ENCODE measurements around the gene PLIN5. TPM values are rescaled to one million over a fixed set of nuclear protein-coding genes. Genes with fewer than 3 reads are reported as not detected.

PLIN5 gene
- total RNA-seq, 1 donor from 2014 or later: 73.5 TPM

GRCh38 chr19:4556597-4557127 is 21.6 kb upstream of the PLIN5 start:
- Histone ChIP-seq H3K27ac (replicated peaks) (no peak overlapping the region), H3K36me3 (peaks cover 23% of the 10 kb centered on the region), H3K4me3 (no peak overlapping the region), H3K9me3 (replicated peaks) (no peaks in the 10 kb centered on the region), H3K4me1 (peaks cover 28% of the 10 kb centered on the region), H3K27me3 (ENCODE audit: low read depth) (peaks cover 4% of the 10 kb centered on the region)
- no peak for DNase-seq
- intact Hi-C loops (cut with micrococcal nuclease): no loop called here
- no peak for TF ChIP-seq CTCF (IDR thresholded peaks at IDR 0.05; ENCODE audit: borderline replicate concordance)

GRCh38 chr19:4555657-4556561 is 20.9 kb upstream of the PLIN5 start:
- H3K36me3 ChIP-seq: peaks cover 26% of the 10 kb centered on the region
- intact Hi-C loops (cut with micrococcal nuclease): no loop called here
- no peak for DNase-seq
- H3K27ac ChIP-seq (replicated peaks): no peak overlapping the region
- no peak for TF ChIP-seq CTCF (IDR thresholded peaks at IDR 0.05; ENCODE audit: borderline replicate concordance)
- no peak overlapping the region for H3K4me3 ChIP-seq
- no peaks in the 10 kb centered on the region for H3K9me3 ChIP-seq (replicated peaks)
- H3K27me3 ChIP-seq (ENCODE audit: low read depth): peaks cover 4% of the 10 kb centered on the region
- peaks cover 28% of the 10 kb centered on the region for H3K4me1 ChIP-seq

GRCh38 chr19:4554717-4555116 is 19.7 kb upstream of the PLIN5 start:
- no peak overlapping the region for H3K4me3 ChIP-seq
- intact Hi-C loops (cut with micrococcal nuclease): no loop called here
- H3K4me1 ChIP-seq: peaks cover 22% of the 10 kb centered on the region
- peaks cover 36% of the 10 kb centered on the region for H3K36me3 ChIP-seq
- peaks cover 4% of the 10 kb centered on the region for H3K27me3 ChIP-seq (ENCODE audit: low read depth)
- no peaks in the 10 kb centered on the region for H3K9me3 ChIP-seq (replicated peaks)
- no peak for DNase-seq
- no peak overlapping the region for H3K27ac ChIP-seq (replicated peaks)
- no peak for TF ChIP-seq CTCF (IDR thresholded peaks at IDR 0.05; ENCODE audit: borderline replicate concordance)

- H3K9me3 ChIP-seq (replicated peaks): no peaks in the 10 kb centered on the region
- TF ChIP-seq CTCF (IDR thresholded peaks at IDR 0.05; ENCODE audit: borderline replicate concordance): no peak
- no peak for DNase-seq
- H3K36me3 ChIP-seq: peaks cover 41% of the 10 kb centered on the region
- no peak overlapping the region for H3K27ac ChIP-seq (replicated peaks)
- no peak overlapping the region for H3K4me3 ChIP-seq
- intact Hi-C loops (cut with micrococcal nuclease): loop anchor here (2.0 kb wide), 1 partner anchor 23 kb away; no protein-coding TSS in a partner anchor
- H3K27me3 ChIP-seq (ENCODE audit: low read depth): peaks cover 4% of the 10 kb centered on the region
- peaks cover 21% of the 10 kb centered on the region for H3K4me1 ChIP-seq
Measured at GRCh38 chr19:4553775-4554174, 18.8 kb upstream of the PLIN5 start.

- no peaks in the 10 kb centered on the region for H3K9me3 ChIP-seq (replicated peaks)
- no peak overlapping the region for H3K27ac ChIP-seq (replicated peaks)
- DNase-seq: no peak
- H3K4me3 ChIP-seq: no peak overlapping the region
- intact Hi-C loops (cut with micrococcal nuclease): loop anchor here (2.0 kb wide), 1 partner anchor 24 kb away; no protein-coding TSS in a partner anchor
- H3K4me1 ChIP-seq: peaks cover 15% of the 10 kb centered on the region
- no peak for TF ChIP-seq CTCF (IDR thresholded peaks at IDR 0.05; ENCODE audit: borderline replicate concordance)
- H3K27me3 ChIP-seq (ENCODE audit: low read depth): peaks cover 4% of the 10 kb centered on the region
- peaks cover 47% of the 10 kb centered on the region for H3K36me3 ChIP-seq
Measured at GRCh38 chr19:4553092-4553695, 18.2 kb upstream of the PLIN5 start.
